HL-60 (cell line): ENCODE data around the gene ARID5B.

ENCODE experiments used
- DNase-seq, 2 experiments: peaks; one replicate each; pipeline ENCODE4 v3.0.0-alpha.2; 2010 to 2020; ENCODE audit warnings: low read depth in 1 of 2, low spot score in 1 of 2
- H3K27ac ChIP-seq: fragments of 250-450 bp; sonication (Bioruptor Pico); replicated peaks from 2 replicates; pipeline ENCODE4 v1.5.1; 2020; ENCODE audit warnings: mild to moderate bottlenecking, moderate library complexity
- H3K27me3 ChIP-seq: fragments of 250-450 bp; sonication (Bioruptor Pico); 2 replicates; pipeline ENCODE4 v1.5.1; 2021; ENCODE audit warnings: mild to moderate bottlenecking, moderate library complexity; ENCODE audit not compliant: insufficient read depth, poor library complexity, severe bottlenecking
- H3K4me3 ChIP-seq: replicated peaks from 2 replicates; pipeline ENCODE4 v1.5.1; 2011; ENCODE audit warnings: mild to moderate bottlenecking, control low read depth, low read length; ENCODE audit not compliant: insufficient read depth
- GABPA ChIP-seq: IDR thresholded peaks from 2 replicates; pipeline ENCODE4 v1.6.1; 2012; ENCODE audit warnings: low read depth
- POLR2AphosphoS5 ChIP-seq: IDR thresholded peaks from 2 replicates; pipeline ENCODE4 v1.6.1; 2012; ENCODE audit warnings: low read depth
- SPI1 ChIP-seq: IDR thresholded peaks from 2 replicates; pipeline ENCODE4 v1.6.1; 2012; ENCODE audit warnings: low read depth, mild to moderate bottlenecking, borderline replicate concordance
- TF ChIP-seq, protein P1 (sequence below): IDR thresholded peaks from one replicate; pipeline ENCODE4 v1.5.1; 2011; ENCODE audit warnings: low read length, control low read depth, inconsistent platforms; ENCODE audit not compliant: insufficient read depth
- TF ChIP-seq, protein P2 (sequence below): IDR thresholded peaks from 2 replicates; pipeline ENCODE4 v1.6.1; 2012; ENCODE audit warnings: low read depth; ENCODE audit not compliant: insufficient replicate concordance

Gene ARID5B

DNA sequence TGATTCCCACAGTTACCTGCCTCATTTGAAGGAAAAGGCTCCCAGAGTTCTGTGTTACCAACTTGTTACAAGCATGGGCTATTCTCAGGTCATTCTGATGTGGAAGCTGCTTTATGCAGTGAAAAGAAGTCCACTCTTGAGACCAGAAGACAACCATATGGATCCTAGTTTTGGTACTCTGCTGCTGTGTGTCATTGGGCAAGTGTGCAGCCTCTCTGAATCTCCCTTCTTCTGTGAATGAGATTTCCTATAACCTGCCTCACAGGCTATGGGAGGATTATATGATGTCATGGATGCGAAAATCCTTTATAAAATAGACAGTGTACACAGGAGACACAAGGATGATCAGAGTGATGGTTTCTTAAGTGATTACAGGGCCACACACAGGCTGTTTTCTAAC lies 166.1 kb downstream of the ARID5B start:
- no peak for DNase-seq

DNA sequence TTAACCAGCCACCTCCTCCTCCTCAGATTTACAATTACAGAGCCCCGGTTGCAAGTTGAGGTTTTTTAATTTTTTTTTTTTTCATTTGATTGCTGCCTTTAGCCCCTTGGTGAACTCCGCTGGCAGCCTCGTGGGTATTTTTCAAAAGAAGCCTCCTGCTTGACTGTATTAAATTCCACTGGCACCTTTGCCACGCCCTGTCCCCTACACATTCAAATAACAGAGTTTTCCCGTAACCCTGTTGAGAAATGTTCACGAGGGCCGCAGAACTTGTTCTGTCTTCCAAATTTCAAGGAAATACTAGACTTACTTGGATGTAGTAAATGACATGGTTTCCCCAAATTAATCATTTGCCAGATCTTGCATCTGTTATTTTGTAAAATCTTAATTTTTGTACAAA lies 167.0 kb downstream of the ARID5B start:
- H3K27me3 ChIP-seq: no peaks in the 10 kb centered on the region
- H3K27ac ChIP-seq: no peak overlapping the region
- no peak for TF ChIP-seq POLR2AphosphoS5
- TF ChIP-seq, protein P1, sequence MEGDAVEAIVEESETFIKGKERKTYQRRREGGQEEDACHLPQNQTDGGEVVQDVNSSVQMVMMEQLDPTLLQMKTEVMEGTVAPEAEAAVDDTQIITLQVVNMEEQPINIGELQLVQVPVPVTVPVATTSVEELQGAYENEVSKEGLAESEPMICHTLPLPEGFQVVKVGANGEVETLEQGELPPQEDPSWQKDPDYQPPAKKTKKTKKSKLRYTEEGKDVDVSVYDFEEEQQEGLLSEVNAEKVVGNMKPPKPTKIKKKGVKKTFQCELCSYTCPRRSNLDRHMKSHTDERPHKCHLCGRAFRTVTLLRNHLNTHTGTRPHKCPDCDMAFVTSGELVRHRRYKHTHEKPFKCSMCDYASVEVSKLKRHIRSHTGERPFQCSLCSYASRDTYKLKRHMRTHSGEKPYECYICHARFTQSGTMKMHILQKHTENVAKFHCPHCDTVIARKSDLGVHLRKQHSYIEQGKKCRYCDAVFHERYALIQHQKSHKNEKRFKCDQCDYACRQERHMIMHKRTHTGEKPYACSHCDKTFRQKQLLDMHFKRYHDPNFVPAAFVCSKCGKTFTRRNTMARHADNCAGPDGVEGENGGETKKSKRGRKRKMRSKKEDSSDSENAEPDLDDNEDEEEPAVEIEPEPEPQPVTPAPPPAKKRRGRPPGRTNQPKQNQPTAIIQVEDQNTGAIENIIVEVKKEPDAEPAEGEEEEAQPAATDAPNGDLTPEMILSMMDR: no peak
- TF ChIP-seq GABPA: no peak
- no peak overlapping the region for H3K4me3 ChIP-seq
- no peak for DNase-seq

More for the DNA sequence above, 166.1 kb downstream of the ARID5B start:
- TF ChIP-seq, protein P2, sequence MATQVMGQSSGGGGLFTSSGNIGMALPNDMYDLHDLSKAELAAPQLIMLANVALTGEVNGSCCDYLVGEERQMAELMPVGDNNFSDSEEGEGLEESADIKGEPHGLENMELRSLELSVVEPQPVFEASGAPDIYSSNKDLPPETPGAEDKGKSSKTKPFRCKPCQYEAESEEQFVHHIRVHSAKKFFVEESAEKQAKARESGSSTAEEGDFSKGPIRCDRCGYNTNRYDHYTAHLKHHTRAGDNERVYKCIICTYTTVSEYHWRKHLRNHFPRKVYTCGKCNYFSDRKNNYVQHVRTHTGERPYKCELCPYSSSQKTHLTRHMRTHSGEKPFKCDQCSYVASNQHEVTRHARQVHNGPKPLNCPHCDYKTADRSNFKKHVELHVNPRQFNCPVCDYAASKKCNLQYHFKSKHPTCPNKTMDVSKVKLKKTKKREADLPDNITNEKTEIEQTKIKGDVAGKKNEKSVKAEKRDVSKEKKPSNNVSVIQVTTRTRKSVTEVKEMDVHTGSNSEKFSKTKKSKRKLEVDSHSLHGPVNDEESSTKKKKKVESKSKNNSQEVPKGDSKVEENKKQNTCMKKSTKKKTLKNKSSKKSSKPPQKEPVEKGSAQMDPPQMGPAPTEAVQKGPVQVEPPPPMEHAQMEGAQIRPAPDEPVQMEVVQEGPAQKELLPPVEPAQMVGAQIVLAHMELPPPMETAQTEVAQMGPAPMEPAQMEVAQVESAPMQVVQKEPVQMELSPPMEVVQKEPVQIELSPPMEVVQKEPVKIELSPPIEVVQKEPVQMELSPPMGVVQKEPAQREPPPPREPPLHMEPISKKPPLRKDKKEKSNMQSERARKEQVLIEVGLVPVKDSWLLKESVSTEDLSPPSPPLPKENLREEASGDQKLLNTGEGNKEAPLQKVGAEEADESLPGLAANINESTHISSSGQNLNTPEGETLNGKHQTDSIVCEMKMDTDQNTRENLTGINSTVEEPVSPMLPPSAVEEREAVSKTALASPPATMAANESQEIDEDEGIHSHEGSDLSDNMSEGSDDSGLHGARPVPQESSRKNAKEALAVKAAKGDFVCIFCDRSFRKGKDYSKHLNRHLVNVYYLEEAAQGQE: no peak
- TF ChIP-seq POLR2AphosphoS5 (no peak), GABPA (no peak)
- TF ChIP-seq, protein P1: no peak
- no peak overlapping the region for H3K27ac ChIP-seq
- H3K4me3 ChIP-seq: no peak overlapping the region
- no peaks in the 10 kb centered on the region for H3K27me3 ChIP-seq

- DNase-seq: no peak
- no peaks in the 10 kb centered on the region for H3K27me3 ChIP-seq
- H3K4me3 ChIP-seq: no peak overlapping the region
- no peak overlapping the region for H3K27ac ChIP-seq
- TF ChIP-seq POLR2AphosphoS5 (no peak), GABPA (no peak), SPI1 (no peak)
- TF ChIP-seq, protein P1: no peak
- TF ChIP-seq, protein P2: no peak
Observed at GRCh38 chr10:62069452-62070178, 168.1 kb downstream of the ARID5B start.

DNA sequence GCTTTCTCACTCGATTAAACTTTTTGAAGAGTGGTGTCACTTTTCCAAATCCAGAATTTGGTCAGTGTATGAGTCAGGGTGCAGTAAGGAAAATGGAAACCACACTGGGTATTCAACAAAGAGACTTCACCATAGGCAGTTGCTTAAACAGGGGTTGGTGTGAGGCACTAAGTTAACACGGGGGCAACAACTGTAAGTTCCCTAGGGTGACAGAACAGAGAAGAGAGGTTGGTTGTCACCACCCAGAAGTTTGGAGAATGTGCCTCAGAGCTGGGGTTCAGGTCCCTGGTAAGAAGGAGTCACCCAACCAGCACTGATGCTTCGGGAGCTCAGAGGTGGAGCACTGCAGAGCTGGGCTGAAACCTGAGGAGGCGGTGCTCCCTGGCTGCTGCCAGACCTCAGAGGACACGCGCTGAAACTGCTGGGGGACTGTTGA lies 170.4 kb downstream of the ARID5B start:
- Histone ChIP-seq H3K27me3 (no peaks in the 10 kb centered on the region), H3K27ac (no peak overlapping the region), H3K4me3 (no peak overlapping the region)
- TF ChIP-seq, protein P2: no peak
- TF ChIP-seq, protein P1: no peak
- TF ChIP-seq GABPA: no peak
- no peak for TF ChIP-seq POLR2AphosphoS5
- no peak for TF ChIP-seq SPI1
- no peak for DNase-seq
